ENCODE measurements around the gene RASA3.
A peak's percentile ranks its signal among the peaks of the same experiment; 100 is the strongest.
"Not testable (repeated sequence)": the region's sequence is repeated elsewhere in the genome, so short reads cannot be mapped to it uniquely, and the experiment has no call there.

RASA3 gene

GRCh38 chr13:114155320-114155719, 22.9 kb upstream of the RASA3 start:
- no peak for DNase-seq

DNA sequence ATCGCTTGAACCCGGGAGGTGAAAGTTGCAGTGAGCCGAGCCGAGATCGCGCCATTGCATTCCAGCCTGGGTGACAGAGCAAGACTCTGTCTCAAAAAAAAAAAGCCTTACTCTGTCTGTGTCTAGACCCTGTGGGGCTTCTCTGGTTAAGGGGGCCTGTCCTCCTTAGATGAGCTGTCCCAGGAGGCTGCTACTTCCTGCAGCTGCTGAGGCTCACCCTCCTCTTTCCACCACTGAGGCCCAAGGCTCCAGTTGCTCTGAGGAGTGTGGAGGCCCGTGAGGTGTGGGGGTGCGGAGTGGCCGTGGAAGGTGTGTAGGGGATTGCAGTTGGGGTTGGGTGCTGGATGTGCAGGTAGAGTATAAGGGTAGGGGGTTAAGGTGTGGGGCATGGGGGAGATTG, 22.1 kb upstream of the RASA3 start:
- DNase-seq, result no peak

DNA sequence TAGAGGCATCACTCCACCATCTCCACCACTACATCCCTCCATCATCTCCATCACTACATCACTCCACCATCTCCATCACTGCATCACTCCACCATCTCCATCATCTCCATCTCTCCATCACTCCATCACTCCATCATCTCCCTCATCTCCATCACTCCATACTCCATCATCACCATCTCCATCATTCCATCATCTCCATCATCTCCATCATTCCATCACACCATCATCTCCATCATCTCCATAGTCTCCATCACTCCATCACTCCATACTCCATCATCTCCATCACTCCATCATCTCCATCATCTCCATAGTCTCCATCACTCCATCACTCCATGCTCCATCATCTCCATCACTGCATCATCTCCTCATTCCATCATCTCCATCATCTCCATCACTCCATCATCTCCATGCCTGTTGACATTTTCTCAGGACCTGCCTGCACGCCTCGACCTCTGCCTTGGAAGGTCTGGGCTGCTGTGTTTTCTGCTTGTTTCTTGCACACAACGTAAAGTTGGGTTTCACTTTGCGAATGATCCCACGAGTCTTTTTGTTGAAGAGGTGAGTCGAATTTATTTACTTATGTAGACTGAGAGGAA, 21.2 kb upstream of the RASA3 start:
- no peak for DNase-seq

- no peak for DNase-seq
These were observed 20.5 kb upstream of the RASA3 start for GRCh38 chr13:114152831-114153371.

- no peak for DNase-seq
These were observed 19.8 kb upstream of the RASA3 start for GRCh38 chr13:114152285-114152645.

GRCh38 chr13:114151565-114152284, 19.3 kb upstream of the RASA3 start:
- DNase-seq, result peak; percentile 48

DNA sequence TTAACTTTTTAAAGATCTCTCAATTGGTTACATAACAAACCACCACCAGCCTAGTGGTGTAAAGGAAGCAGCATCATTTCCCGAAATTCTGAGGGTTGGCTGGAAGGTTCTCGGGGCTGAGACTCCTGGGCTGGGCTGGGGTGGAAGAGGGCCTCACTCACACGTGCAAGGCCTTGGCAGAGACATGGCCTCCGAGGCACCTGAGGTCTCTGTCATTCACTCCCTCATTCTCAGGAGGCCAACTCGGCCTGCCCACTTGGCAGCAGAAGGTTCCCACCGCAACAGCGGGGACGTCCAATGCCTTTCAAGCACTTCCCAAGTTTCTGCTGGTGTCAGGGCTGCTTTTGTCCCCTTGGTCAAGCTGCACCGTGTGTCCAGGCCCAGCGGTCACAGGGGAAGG, 18.6 kb upstream of the RASA3 start:
- no peak for DNase-seq

GRCh38 chr13:114149774-114150740, 17.6 kb upstream of the RASA3 start:
- no peak for DNase-seq

- DNase-seq, result not testable (repeated sequence)
These were observed 16.5 kb upstream of the RASA3 start for GRCh38 chr13:114148886-114149285.

- peak; percentile 78 for DNase-seq
These were observed 16.1 kb upstream of the RASA3 start for GRCh38 chr13:114148521-114148855.

GRCh38 chr13:114147803-114148520, 15.5 kb upstream of the RASA3 start:
- DNase-seq, result no peak

GRCh38 chr13:114146629-114147028, 14.2 kb upstream of the RASA3 start:
- DNase-seq, result no peak

DNA sequence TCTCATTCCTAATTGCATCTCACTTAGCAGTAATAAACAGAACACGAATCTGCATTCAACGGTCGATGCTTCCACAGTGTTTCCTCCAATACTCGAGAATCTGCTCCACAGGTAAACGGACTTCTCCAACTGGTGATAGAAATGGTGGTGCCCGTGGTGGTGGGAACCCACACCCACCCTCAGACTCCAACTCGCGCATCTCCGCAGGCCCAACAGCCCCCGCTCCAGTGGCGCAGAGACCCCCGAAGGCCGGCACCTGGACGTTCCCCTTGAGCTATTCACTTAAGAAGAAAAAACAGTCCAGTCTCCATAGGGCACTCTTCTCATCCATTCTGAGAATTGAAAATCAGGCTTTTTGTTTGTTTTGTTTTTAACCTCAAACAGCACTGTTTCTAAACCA, 13.8 kb upstream of the RASA3 start:
- DNase-seq, result no peak

DNA sequence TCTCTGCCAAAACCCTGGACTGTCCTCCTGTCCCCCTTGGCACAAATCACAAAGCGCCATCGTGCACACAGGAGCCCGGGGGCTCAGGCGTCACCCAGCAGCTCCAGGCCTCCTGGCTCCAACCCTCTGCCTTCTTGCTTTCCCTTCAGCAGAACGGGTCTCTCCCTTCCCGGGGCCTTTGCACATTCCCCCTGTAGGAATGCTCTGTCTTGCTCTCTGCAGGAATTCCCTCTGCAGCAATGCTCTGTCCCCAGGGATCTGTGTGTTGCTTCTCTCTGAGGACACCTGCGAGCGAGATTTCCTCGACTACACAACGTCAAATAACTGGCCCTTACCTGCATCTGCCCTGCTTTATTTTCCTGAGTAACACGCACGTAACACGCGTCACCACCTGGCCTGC, 13.3 kb upstream of the RASA3 start:
- DNase-seq, result no peak

DNA sequence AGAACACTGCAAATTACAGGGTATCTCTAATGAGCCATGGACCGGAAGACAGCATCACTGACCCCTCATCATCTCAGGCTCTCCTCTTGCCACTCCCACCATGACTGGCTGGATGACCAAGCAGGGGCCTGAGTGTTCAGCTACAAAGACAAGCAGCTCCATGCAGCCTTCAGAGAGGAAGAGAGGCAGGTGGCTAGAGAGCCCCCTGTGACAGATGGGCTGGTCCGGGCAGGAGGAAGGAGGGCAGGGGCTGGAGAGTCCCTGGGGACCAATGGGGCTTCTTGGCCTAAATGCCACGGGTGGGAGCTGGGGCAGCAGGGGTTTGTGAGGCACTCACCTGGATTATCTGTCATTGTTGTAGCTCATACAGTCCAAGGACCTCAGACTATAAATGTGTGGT, 12.8 kb upstream of the RASA3 start:
- no peak for DNase-seq

DNA sequence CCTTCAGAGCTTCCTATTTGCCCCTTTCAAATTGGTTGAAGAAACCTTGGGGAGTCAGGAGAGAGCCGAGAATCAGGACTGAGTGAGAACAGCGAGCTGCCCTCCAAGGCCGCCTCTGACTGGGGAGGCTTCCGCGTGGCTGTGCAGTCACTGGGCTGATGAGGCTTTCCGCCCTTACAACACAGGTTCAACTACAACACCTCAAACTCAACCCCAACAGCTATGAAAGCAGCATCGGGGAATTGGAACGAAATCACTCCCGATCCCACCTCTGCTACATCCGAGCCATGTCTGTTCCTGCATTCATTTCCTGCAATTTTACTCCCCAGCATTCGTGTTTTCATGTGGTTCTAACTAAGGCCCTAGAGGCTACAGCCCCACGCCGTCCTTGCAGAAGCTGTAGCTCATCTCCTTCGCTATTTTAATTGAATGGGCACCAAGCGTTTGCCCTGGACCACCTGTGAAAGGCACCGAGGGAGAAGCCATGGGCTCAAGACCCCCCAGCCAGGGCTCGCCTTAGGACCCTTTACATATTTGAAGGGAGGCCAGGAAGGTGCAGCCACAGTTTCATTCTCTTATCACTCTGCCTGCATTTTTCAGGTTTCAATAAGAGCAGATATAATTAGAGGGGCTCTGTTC, 12.3 kb upstream of the RASA3 start:
- DNase-seq, result no peak

DNA sequence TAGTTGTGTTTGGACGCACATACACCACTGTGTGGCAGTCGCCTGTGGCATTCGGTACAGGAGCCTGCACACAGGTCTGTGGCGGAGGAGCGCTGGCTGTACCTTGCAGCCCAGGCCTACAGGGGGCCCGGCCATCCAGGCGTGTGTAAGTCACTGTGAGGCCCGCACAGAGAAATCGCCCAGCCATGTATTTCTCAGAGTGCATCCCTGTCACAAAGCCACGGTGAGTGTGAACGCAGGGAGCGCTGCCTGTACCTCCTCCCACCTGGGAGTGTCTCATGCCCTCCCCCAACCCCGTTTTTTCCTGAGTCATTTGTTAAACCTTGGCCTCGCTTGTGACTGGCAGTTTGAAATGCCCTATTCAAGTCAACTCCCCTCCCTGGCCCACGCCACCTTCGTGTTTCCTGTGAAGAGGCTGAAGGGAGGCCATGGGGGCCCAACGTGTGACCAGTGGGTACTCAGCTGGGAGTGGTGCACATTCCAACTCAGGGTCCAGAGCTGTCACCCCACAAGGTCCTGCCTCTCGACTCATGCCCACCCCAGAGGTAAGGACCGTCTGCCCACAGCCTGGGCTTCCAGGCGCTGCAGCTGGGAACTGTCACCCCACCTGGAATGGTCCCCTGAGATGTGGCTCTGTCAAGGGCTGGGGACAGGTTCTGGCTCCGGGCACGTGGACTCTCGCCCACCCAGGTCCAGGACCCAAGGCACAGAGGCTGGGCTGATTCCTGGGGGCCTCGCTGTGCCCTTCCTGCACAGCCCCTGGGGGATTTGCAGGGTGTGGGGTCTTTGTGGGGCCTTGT, 11.6 kb upstream of the RASA3 start:
- DNase-seq, result no peak

GRCh38 chr13:114142640-114143490, 10.4 kb upstream of the RASA3 start:
- peak; percentile 58 for DNase-seq

- no peak for DNase-seq
These were observed 9.7 kb upstream of the RASA3 start for GRCh38 chr13:114142137-114142550.

- DNase-seq, result no peak
These were observed 9.0 kb upstream of the RASA3 start for GRCh38 chr13:114141261-114141996.
